HG03575 (cell line): ENCODE results near the gene GANAB.
"Not testable (repeated sequence)": the region's sequence is repeated elsewhere in the genome, so short reads cannot be mapped to it uniquely, and the experiment has no call there.

ENCODE experiments used
- ATAC-seq: cut with Tn5 transposase; IDR thresholded peaks from one replicate; pipeline ENCODE4 v1.9.1; 2021; ENCODE audit not compliant: unreplicated experiment, insufficient number of reproducible peaks, low FRiP score; ENCODE audit errors: extremely low read depth

The GANAB gene

DNA sequence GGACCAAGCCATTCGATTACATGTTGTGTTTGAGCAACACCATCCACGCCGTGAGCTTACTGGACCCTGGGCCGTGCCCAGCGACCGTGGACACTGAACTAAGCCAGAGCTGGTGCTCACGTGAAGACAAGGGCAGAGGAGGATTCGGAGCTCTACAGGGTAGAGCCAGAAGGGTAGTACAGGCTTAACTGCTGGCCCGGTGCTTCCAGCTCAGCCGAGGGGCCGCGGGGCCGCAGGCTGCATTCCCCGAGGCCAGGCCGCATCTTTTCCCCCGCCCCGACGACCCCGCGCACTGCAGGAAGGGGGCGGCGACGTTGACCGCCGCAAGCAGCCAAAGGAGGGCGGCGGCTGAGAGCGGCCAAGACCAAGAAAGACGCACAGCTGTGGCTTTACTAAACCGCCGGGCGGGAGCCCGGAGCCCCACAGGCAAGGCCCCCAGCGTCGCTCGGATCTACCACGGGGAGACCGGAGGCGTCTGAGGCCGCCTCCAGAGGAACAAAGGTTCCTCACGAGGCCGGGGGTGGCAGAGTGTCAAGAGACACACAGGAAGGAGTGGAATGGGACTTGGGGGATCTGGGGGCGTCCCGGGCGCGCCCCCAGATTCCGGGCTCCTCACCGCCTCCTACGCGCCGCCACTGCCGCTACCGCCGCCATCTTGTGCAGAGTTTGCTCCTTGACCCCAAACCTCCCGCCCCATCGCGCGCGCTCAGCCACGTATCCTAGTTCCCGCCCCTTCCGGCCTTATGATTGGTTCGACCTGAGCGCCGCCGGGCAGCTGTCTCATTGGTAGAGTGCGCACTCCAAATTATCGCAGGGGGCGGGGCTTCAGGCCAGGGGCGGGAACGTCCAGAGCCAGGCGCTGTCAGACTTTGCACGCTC is at the start of gene GANAB:
GANAB (minus strand) TSS at position 668 of the 879 bp plus-strand sequence; CDS start at position 654, 14 bp downstream.
- peak; percentile 50 for ATAC-seq

DNA sequence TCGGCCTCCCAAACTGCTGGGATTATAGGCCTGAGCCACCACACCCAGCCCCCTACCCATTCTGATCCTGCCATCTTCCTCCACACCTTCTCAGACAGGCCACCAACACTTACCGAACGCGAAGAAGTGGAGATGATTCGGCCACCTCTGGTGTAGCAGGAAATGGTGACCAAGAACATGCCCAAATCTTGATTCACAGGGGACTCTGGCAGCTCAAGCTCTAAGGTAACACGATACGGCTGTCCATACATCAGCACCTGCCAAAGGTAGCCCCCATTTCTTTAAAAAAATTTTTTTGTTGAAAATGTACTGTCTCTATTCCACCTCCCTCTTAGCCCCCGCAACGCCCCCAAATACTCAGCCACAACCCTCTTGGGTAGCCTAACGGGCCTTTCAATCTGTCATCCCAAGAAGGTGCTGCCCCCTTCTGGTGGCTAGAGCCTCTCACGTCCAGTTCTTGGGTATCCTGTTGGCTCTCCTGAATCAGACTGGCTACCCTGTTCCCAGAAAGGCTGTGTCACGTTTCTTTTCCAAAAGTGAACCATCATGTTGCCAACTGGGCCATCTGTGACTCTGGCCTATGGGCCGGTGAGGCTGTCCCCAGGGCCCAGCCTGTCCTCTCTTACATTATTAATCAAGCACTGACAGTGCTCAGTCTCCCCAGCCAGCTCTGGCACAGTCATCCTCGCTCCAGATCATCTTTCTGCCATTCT is 48.2 kb upstream of the GANAB start:
- no peak for ATAC-seq

DNA sequence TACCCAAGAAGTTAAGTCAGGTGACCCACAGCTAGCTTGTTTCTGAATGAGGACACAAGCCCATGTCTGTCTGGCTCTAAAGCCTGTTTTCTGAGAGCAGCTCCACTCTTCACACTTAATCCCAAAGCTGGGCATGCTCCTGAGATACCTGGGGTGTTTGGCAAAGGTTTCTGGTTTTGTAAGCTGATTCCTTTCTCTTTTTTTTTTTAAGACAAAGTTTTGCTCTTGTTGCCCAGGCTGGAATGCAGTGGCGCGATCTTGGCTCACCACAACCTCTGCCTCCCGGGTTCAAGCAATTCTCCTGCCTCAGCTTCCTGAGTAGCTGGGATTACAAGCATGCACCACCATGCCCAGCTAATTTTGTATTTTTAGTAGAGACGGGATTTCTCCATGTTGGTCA is 47.2 kb upstream of the GANAB start:
- ATAC-seq: not testable (repeated sequence)

DNA sequence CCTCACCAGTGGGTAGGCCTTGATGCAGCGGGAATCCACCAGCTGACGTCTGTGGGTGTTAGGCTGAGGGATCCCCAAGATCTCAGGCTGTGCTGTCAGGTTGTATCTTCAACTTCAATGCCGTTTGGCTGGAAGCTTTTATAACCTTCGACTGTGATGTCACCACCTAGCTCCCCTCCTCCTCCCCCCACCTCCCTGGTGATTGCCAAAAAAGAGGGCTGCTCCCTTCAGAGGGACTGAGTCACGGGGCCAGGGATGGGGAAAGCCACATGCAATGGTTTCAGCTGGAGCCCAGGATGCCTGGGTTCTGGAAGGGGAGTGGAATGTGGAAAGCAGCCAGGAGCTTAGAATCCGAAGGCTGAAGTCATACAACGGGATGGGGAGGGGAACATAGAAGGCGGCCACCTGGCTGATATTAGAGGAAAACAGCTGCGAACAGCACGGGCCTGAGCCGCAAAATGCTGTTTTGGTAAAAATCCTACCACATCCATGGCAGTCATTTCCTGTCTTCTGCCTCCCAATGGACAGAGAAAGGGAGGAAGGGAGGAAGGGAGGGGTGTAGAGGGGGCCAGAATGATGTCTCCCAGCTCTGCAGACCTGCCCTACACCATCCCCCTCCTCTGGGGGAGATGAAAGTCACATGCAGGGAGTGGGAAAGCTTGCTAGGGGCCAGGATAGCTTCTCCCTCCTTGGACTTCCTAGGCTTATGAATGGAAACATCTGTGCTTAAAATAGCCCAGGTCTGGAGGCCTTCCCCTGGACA is 43.2 kb upstream of the GANAB start, which contains the start of gene LRRN4CL:
LRRN4CL (minus strand) TSS at position 110 of the 763 bp plus-strand sequence. CDS start 1,022 bp downstream, outside the sequence.
- ATAC-seq: no peak

DNA sequence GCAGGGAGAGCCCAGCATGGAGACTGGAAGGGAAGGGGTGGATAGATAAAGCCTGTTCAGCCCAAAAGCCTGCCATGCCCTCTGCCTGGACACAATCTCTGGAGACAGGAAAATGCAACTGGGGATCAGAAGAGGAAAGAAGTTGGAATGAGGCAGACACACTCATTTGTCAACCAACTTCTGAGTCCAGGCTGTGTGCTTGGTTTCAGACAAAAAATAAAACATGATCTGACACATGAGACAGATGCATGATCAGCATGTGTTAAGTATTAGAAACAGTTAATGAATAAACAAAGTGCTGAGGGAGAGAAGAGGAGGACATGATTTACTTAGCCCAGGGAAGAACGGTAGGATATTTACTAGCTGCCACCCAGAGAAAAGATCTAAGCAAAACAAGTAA is 42.1 kb upstream of the GANAB start:
- ATAC-seq: no peak

DNA sequence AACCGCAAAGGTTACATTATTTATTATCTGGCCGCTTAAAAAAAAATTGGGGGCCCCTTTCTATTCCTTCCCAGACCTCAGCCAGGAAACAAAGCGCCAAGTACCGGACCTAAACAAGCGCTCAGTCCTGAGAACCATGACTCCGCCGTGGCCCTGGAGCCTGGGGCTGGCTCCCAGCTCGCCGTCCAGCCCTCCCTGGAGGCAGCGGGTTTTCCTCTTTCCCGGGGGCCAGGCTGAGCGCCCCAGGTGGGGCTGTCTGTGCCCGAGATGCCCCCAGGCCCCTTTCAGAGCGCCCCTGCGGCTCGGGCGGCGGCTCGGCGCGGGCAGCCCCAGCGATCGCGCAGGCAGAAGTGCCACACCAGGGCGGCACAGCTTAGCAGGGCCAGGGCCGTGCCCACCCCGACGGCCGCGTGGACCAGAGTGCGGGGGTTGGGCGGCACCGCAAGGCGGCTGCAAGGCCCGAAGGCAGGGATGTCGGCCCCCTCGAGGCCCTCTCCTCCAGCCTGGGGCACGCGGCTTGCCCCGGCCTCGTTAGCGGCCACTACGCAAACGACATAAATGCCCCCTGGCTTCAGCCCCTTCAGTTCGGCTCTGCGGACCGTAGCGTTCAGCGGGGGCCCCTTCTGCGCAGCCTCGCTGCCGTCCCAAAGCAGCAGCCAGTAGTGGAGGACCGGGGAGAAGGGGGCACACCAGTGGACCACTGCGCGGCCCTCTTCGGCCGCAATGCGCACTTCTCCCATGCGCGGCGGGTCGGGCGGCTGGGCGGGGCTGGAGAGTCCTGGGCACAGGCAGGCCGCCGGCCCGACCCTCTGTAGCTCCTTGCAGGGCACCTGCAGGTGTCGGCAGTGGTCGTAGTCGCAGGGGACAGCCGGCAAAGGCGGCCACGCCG is 41.3 kb upstream of the GANAB start:
- ATAC-seq: no peak

DNA sequence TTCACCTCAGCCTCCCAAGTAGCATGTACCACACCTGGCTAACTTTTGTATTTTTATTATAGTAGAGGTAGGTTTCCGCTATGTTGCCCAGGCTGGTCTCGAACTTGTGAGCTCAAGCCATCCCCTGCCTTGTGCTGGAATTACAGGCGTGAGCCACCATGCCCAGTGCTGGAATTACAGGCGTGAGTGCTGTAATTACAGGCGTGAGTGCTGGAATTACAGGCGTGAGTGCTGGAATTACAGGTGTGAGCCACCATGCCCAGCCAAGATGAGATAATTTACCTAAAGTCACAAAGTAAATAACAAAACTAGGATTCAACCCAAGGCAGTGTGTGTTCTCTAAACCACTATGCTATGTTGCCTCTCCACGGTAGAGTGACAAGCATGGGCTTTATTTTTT is 36.1 kb upstream of the GANAB start:
- no peak for ATAC-seq

DNA sequence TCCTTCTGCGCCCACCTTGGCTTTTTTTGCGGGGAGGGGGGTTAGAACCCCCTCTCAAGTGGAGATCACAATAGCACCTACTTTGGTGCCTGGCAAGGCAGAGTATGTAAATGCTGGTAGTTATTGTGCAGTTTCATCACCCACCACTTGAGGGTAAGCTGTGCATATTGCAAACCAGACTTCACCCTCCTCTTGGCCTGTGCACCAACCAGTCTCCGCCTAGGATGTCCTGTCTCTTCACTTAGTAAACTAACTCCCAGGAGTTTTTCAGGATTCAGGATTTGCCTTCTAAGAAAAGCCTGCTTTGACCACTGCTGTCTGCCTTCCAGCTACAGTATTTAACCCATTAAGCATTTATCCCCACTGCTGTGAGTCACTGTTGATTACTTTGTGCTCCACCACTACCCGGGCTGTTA is 34.4 kb upstream of the GANAB start:
- ATAC-seq: no peak

DNA sequence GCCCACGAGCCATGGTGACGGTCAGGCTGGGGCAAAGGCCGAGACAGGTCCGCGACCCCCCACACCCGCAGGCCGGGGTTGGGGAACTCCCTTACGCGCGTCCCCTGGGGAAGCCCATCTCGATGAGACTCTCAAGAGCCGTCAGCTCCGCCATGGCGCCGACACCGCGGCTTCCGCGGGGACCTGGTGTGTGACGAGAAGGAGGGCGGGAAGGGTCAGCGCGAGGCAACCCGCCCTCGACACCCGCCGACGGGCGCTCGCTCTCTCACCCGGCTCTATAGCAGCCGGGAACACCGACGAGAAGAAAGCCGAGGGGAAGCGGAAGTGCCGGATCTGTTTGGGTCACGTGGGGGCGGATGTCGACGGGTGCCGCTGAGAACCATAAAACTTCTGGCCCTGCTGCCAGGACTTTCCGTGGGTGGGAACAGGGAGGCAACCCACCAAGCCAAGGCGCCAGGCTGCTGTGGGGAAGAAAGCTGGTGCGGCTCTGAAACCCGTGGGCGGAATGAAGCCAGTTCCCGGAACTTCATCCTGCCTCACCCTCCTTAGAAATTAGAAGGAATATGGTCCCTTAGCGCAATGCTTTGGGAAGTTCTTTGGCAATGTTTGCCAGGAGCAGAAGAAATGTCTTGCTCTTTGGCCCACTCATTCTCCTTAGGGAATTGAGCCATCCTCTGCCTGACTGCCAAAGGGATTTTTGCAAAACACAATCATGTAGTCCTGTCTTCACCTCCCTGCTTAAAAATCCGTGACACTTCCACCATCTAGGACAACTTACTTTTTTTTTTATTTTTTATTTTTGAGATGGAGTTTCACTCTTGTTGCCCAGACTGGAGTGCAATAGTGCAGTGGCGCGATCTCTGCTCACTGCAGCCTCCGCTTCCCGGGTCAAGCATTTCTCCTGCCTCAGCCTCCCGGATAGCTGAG is 32.6 kb upstream of the GANAB start, which contains the start of gene UBXN1:
UBXN1 (minus strand) TSS at position 304 of the 927 bp plus-strand sequence; CDS start at position 154, 150 bp downstream.
- no peak for ATAC-seq

DNA sequence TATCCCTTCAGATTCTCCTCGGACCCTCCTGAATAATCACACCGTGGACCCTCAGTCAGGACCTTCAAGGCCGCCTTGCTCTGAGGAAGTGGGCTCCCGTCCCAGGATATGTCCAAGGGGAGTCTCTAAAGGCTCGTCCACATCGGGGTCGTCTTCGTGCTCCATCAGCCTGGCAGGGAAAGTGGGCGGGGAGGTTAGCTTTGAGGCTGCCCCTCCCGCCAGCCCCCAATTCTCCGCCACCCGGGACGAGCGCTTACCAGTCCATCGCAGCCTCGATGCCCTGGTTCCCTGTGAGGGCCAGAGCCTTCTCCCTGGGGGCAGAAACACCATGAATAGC is 32.0 kb upstream of the GANAB start:
- ATAC-seq: no peak

DNA sequence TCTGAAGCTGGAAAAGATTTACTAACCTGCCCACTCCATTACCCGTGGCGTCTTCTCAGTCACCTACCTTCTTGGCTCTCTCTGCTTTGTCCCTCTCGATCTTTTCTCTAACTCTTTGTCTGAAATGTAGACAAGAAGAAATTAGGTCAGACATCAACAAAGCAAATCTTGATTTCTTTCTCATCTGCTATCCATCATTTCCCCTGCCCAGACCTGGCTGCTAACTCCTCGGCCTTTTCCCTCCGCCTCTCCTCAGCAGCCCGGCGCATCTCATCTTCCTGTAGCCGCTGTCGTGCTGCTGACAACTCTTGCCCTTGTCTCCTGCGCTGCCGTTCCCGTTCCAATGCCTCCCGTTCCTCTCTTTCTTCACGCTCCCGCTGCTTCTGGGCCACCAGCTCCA is 31.3 kb upstream of the GANAB start:
- no peak for ATAC-seq

DNA sequence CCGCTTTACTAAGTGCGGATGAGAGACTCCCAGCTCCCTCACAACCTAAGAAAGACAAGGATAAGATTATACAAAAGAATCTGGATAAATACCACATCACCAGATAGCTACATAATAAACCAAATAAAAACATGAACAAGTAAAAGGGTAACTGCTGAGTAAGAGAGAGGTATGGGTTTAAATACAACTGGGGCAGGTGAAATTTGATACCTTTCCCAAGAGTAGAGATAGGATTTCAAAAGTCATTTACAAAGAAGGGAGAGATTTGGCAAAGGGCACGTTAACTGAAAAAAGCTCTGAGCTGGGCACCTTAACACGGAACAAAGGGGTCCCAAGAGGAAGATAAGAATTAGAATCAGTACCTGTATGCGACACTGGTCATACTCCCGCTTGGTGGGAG is 30.7 kb upstream of the GANAB start:
- ATAC-seq: no peak

DNA sequence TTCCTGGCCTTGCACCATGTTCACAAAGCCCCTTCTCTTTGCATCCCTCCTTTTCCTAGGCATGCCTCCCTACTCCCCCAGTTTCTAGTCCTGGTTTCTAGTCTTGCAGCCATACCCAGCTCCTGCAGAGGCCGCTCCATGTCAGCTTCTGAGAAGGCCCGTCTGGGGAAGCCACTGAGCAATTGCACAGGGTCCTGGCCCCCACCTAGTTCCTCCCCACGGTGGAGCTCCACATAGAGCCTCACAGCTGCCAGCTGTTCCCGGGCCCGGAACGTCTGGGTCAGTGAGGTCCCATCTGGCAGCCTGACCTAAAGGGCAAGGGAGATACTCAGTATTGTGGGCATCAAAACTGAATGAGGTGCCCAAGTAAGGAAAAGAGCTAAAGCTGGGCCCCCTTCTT is 30.3 kb upstream of the GANAB start:
- ATAC-seq: no peak

DNA sequence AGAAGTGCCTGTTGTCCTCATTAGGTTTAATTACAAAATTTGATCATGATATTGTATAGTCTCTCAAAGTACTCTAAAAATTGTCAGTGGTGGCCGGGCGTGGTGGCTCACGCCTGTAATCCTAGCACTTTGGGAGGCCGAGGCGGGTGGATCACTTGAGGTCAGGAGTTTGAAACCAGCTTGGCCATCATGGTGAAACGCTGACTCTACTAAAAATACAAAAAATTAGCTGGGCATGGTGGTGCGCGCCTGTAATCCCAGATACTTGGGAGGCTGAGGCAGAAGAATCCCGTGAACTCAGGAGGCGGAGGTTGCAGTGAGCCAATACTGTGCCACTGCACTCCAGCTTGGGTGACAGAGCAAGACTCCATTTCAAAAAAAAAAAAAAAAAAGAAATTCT is 29.0 kb upstream of the GANAB start:
- not testable (repeated sequence) for ATAC-seq

DNA sequence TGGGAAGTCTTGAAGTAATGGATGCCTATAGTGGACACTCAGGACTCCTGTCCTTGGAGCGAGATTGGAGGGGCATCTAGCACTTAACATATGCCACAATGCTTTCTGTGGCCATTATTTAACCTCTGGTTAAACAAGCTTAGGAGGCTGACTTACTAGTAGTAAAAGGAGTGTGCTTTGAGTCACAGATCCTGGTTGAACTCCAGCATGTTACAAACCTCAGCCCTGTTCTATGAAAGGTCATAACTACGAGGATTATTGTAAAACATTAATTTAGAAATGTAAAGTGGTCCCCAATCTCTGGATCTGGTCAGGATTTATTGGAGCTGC is 26.7 kb upstream of the GANAB start:
- no peak for ATAC-seq

DNA sequence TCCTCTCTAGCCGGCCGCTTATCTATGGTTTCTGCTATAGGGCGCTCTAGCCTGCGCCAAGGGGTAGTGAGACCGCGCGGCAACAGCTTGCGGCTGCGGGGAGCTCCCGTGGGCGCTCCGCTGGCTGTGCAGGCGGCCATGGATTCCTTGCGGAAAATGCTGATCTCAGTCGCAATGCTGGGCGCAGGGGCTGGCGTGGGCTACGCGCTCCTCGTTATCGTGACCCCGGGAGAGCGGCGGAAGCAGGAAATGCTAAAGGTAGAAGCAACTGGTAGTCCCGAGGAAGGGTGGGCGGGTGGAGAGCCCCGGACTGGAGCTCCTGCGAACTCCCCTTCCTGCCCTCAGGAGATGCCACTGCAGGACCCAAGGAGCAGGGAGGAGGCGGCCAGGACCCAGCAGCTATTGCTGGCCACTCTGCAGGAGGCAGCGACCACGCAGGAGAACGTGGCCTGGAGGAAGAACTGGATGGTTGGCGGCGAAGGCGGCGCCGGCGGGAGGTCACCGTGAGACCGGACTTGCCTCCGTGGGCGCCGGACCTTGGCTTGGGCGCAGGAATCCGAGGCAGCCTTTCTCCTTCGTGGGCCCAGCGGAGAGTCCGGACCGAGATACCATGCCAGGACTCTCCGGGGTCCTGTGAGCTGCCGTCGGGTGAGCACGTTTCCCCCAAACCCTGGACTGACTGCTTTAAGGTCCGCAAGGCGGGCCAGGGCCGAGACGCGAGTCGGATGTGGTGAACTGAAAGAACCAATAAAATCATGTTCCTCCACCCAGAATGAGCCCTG is 25.4 kb upstream of the GANAB start, which contains the start of the genes LBHD1 and UQCC3:
LBHD1 (minus strand) TSS at position 660 of the 782 bp plus-strand sequence. CDS start 2,236 bp downstream, outside the sequence.
UQCC3 (plus strand) TSS at position 66 of the 782 bp plus-strand sequence; CDS start at position 139, 73 bp downstream.
- ATAC-seq: no peak

DNA sequence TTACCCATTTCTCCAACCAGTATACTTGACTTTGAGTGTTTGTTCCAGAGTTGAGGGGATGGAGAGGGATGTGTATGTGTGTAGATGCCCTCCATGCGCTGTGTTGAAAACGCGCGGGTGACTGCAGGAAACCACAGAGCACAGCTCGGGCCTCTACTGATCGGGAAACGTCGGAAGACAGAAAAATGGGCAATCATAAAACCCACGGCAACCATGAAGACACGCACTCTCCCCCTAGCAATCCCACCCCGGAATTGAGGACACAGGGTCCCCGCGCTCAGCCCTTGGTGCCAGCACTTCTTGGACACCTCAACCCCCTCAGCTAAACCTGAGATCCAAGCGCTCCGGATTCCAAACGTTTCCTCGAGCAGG is 24.8 kb upstream of the GANAB start:
- no peak for ATAC-seq
